OCI-M1 (cell line): Measurements from ENCODE around the gene ACER1.
A peak's percentile ranks its signal among the peaks of the same experiment; 100 is the strongest.
"Not testable (repeated sequence)": the region's sequence is repeated elsewhere in the genome, so short reads cannot be mapped to it uniquely, and the experiment has no call there.

Experiments
- DNase-seq: peaks from one replicate; lab custom pipeline; 2025; lab: John Stamatoyannopoulos, UW

ACER1 gene

GRCh38 chr19:6355321-6356040 is 22.1 kb upstream of the ACER1 start:
- not testable (repeated sequence) for DNase-seq

DNA sequence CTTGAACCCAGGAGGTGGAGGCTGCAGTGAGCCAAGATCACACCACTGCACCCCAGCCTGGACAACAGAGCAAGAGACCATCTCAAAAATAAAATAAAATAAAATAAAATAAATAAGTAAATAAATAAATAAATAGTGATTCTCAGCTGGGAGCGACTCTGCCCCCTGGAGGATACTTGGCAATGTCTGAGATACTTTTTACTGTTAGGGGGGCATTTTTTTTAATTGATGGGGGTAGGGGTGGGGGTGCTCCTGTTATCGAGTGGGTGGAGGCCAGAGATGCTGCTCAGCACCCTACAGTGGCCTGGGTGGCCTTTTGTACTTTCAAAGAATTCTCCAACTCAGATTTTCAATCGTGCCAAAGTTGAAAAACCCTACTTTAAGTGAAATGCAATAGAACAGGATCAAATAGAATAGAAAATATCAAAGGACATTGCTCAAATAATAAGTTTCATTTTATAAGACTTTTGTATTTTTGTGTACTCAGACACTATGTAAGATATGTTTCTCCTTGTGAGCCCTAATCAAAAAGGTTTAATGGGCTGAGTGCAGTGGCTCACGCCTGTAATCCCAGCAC is 20.8 kb upstream of the ACER1 start:
- no peak for DNase-seq

DNA sequence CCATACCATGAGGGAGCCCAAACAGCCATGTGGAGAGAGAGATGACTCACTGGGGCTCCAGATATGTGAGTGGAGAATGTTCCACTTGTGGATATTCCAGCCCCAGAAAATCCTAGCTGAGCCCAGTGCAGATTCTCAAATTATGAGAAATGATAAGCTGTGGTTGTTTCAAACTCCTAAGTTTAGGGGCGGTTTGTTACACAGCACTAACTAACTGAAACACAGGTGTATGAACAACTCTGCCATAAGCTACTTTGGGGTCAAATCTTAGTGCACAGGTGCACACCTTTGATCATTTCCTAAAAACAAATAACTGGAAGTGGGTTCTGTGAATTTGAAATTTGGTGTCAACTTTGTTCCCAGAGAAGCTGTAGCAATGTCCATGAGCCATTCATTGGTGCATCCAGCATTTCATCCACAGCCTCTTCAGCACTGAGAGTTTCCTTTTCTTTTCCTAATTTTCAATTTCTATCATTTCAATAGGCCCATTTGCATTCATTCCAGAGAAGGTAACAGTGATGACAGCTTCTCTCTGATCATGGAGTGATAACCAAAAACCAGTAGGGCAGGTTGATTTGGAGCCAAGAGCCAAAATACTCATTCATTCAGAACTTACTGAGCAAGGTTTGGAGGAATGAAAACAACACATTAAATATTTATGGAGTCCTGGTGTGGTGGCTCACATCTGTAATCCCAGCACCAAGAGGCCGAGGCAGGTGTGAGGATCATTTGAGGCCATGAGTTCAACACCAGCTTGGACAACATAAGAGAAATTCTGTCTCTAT is 19.2 kb upstream of the ACER1 start:
- no peak for DNase-seq

DNA sequence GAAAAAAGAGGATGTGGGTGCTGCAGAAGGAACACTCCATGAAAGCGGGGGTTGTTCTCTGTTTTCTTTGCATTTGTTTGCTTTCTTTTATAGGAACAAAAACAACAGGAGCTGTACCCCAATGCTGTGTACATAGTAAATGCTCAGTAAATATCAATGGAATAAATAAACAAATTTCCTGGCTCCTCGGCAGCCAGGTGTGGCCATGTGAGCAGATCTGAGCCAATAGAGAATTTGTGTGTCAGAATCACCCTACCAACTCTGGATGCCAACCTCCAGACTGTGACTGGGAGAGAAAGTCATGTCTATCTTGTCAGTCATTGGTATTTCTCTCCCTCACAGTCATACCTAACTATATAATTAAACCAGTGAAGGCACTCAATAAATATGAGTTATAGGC is 17.3 kb upstream of the ACER1 start:
- no peak for DNase-seq

GRCh38 chr19:6349271-6349670 is 15.9 kb upstream of the ACER1 start:
- not testable (repeated sequence) for DNase-seq

GRCh38 chr19:6343462-6343861 is 10.1 kb upstream of the ACER1 start:
- peak; percentile 25 for DNase-seq

DNA sequence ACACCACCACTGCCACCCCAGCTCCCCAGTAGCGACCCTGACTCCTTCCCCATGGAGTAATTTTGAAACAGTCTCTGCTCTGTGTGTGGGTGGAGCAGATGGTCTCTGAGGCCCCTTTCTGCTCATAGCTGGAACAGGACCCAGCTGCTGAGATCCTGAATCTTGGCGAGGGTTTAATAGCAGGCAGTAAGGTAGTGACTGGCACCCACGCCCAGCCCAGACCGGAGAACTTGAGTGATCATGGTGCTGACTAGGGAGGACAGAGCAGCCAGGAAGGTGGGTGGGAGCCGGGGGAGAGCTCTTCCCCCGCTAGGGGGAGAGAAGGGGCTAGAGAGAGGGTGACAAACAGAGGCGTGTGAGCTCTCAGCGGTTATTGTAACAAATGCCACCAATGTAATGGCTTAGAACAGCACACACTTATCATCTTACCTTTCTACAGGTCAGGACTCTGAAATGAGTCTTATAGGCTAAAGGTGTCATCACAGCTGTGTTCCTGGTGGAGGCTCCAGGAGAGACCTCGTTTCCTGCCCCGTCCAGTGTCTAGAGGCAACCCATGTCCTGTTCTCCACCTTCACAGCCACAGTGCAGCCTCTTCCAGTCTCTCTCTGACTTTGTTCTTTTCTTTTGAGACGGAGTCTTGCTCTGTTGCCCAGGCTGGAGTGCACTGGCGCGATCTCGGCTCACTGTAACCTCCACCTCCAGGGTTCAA is 7.2 kb upstream of the ACER1 start:
- no peak for DNase-seq

DNA sequence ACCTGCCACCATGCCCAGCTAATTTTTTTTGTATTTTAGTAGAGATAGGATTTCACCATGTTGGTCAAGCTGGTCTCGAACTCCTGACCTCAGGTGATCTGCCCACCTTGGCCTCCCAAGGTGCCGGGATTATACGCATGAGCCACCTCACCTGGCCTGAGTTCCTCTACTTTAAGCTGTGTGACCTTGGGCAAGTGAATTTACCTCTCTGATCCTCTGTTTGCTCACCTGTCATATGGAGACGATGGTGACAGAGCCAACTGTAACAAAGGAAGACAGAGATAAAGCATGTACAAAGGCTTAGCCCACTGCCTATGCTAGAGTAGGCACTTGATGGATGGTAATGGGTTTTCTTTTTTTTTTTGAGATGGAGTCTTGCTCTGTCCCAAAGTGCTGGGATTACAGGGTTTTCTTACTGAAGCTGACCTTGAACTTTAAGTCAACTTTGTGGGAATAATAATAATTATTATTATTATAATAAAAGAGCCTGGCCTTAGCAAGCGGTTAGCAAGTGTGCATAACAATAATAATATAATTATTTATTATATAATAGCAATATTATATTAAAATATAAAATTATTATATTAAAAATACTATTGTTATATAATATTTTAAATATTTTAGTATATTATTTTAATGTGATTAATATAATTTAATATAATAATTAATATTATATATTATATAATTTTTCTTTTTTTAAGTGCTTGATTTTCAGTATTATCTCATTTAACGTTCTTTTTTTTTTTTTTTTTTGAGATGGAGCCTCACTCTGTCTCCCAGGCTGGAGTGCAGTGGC is 1.3 kb upstream of the ACER1 start:
- no peak for DNase-seq

- DNase-seq = no peak
Observed at GRCh38 chr19:6326815-6327214, 6.6 kb downstream of the ACER1 start.

DNA sequence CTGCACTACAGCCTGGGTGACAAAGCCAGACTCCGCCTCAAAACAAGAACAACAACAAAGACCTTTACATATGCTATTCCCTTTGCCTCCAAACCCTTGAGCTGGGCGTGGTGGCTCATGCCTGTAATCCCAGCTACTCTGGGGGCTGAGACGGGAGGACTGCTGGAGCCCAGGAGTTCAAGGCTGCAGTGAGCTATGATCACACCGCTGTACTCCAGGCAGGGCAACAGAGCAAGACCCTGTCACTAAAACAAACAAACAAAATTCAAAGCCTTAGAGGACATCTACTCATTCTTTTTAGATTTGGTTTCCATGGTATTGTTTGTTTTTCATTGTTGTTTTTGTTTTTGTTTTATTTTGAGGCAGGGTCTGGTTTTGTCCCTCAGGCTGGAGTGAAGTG is 7.8 kb downstream of the ACER1 start:
- no peak for DNase-seq

DNA sequence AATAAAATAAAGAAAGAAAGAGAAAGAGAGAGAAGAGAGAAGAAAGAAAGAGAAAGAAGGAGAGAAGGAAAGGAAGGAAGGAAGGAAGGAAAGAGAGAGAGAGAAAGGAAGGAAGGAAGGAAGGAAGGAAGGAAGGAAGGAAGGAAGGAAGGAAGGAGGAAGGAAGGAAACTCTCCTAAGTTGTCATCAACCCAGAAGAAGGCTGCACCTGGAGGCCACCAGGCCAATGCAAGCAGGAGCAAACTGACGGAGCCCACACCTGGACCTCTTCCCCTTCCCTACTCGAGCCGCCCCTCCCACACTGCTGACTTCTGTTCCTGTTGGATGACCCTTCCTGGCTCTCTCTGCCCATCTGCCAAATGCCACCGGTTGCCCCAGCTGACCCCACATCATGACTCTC is 8.7 kb downstream of the ACER1 start:
- DNase-seq = no peak

DNA sequence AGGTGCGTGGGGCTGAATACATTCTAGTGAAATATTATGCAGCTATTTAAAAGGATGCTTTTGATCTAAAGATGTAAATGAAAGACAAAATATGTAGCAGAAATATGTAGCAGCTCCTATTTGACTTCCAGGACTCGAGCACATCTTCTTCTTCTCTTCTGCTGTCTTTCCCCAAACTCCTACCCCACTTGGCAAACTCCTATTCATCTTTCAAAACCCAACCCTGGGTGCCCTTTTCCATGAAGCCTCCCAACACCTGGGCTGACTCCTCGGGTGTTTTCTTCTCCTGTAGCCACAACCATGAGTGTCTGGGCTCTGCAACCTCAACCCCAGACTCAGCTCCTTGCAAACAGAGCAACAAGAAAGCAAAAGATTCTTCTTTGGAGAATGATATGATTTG is 11.1 kb downstream of the ACER1 start:
- no peak for DNase-seq

- no peak for DNase-seq
Observed at GRCh38 chr19:6319376-6319775, 14.0 kb downstream of the ACER1 start.

DNA sequence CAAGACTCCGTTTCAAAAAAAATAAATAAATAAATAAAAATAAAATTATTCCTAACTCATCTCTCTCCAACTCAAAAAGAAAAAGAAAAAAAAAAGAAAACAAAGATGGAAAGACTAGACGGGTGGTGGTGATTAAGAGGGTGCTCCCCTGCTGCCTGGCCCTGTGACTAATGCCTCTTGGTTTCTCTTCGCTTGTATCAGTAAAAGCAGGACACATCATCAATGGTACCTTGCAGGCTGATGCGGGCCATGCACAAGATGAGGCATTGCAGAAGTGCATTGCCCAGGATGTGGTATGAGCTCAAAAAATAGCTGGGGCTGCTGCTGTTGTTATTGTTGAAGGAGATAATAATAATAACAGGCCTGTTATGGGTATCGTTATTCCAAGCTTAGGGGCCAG is 14.6 kb downstream of the ACER1 start:
- no peak for DNase-seq

DNA sequence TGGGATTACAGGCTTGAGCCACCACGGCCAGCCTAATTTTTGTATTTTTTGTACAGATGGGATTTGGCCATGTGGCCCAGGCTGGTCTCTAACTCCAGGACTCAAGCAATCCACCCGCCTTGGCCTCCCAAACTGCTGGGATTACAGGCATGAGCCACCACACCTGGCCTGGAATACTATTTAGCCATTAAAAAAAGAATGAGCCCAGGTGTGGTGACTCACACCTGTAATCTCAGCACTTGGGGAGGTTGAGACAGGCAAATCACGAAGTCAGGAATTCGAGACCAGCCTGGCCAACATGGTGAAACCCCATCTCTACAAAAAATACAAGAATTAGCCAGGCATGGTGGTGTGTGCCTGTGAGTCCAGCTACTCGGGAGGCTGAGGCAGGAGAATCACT is 17.8 kb downstream of the ACER1 start:
- DNase-seq = not testable (repeated sequence)

DNA sequence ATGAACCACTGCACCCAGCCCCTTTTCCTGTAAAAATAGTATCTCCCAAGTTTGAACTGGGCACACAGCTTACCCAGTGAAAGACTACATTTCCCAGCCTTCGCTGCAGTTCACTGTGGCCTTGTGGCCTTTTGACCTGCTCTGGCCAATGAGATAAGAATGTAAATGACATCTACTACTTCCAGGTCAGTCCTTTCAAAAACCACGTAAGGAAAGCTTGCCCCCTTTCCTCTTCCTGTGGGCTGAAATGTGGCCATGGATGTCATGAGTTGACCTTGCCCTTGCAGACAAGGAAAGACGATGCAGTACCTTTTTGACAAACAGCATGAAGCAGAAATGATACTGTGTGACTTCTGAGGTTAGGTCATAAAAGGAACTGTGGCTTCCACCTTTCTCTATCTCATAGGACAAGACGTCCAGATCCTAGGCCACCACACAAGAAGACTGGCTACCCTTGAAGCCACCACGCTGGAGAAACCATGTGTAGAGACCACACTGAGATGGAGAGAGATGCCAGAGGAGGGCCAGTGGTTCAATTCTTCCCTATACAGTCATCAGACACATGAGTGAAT is 19.9 kb downstream of the ACER1 start:
- DNase-seq = peak; percentile 8

DNA sequence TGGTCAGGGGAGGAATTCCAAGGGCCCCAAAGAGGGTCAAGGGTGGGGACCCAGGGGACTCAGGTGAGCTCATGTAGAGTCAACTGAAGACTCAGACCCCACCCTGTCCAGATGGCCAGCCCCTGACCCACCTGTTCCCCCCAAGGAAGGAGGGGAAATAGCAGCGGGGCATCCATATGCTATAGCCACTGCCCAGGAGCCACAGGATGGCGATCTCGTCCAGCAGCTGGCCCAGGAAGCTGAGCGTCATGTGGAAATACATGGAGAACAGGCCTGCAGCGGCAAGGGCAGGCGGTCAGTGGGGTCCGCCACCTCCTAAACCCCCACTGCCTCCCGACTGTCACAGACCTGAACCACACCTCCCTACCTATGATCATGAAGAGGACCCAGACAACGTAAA is 21.4 kb downstream of the ACER1 start:
- no peak for DNase-seq

DNA sequence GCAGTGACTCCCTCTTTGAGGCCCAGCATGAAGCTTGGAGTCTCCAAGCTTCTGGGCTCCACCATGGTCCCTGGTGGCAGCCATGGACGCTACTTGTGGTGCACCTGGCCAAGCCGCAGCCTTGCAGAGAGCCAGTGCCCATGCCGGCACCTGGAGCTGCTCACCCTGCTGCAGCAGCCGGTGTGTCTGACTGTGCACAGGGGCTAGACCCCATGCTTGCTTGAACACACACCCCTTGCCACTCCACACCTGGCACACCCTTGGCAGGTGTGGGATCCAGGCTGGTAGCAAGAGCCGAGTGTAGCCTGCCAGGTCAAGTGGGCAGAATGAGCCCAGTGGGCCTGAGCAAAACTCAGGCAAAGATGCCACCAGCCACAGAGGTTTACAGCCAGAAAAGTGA is 35.0 kb downstream of the ACER1 start:
- DNase-seq = no peak

GRCh38 chr19:6297202-6297601 is 36.2 kb downstream of the ACER1 start:
- no peak for DNase-seq

- DNase-seq = peak; percentile 31
Observed at GRCh38 chr19:6292006-6292405, 41.4 kb downstream of the ACER1 start.

- no peak for DNase-seq
Observed at GRCh38 chr19:6288737-6289136, 44.7 kb downstream of the ACER1 start.
